ENCODE results near the gene RPS6KA4.

- no peak for TF ChIP-seq HDGF (IDR thresholded peaks at IDR 0.05; ENCODE audit: borderline replicate concordance)
- no peak for TF ChIP-seq ELF4 (IDR thresholded peaks at IDR 0.05)
These were observed 41.1 kb downstream of the RPS6KA4 start for GRCh38 chr11:64400102-64400501.

Data from HEK293T (cell line).